HepG2 (cell line): ENCODE data around the gene HEXIM1. TPM values are rescaled to one million over a fixed set of nuclear protein-coding genes. Genes with fewer than 3 reads are reported as not detected.

Experiments
- ATAC-seq: fragments of 200-7000 bp; cut with Tn5 transposase; 3 replicates; pipeline ENCODE4 v1.9.1; 2020; ENCODE audit warnings: mild to moderate bottlenecking, moderate library complexity
- BruUV-seq: library from RNA; stranded (reverse); fragments of 400-500 nt; replicated peaks from 2 replicates; lab custom pipeline; 2021; lab: Mats Ljungman, UMichigan
- CTCF ChIA-PET: fragments of 300-600 bp; formaldehyde crosslinking; extraction: SDS; loops from one replicate; lab custom pipeline; 2021; ENCODE audit warnings: low total read pairs, inconsistent platforms, low intra/inter-chr PET ratio; lab: Yijun Ruan, JAX
- POLR2A ChIA-PET: fragments of 350-600 bp; sonication (Branson Sonifier 250); formaldehyde crosslinking; loops from one replicate; lab custom pipeline; 2020; ENCODE audit warnings: antibody characterized with exemption, inconsistent platforms; lab: Yijun Ruan, JAX
- DNase-seq: peaks from one replicate; pipeline ENCODE4 v3.0.0-alpha.2; 2015; ENCODE audit warnings: low spot score
- FAIRE-seq: peaks from 3 replicates; lab custom pipeline; 2011; peaks lifted over from hg19 to GRCh38; lab: Jason Lieb, UNC
- H2AFZ ChIP-seq: one replicate; pipeline ENCODE4 v1.6.1; 2011; ENCODE audit warnings: low read length, inconsistent platforms
- H3K27ac ChIP-seq: fragments of 300-600 bp; 3 replicates; pipeline ENCODE4 v1.8.0; 2011; ENCODE audit warnings: mixed run types, mild to moderate bottlenecking, mixed read lengths, low read length, inconsistent platforms; ENCODE audit not compliant: insufficient read depth; ENCODE audit errors: extremely low read length
- H3K27me3 ChIP-seq, 2 experiments: fragments of 200-600 bp in 1 of 2; 2 replicates in 1 of 2; 3 replicates in 1 of 2; pipeline versions ENCODE4 v1.6.0 to v1.8.0; 2011; ENCODE audit warnings: low read length in 2 of 2, mild to moderate bottlenecking in 2 of 2, moderate library complexity in 2 of 2, inconsistent platforms in 1 of 2; ENCODE audit not compliant: insufficient read depth in 2 of 2, control insufficient read depth in 1 of 2
- H3K36me3 ChIP-seq, 2 experiments: fragments of 200-600 bp in 1 of 2; replicated peaks in 1 of 2; 2 replicates in 1 of 2; 3 replicates in 1 of 2; pipeline versions ENCODE4 v1.5.1 to v1.8.0; 2011; ENCODE audit warnings: low read length in 2 of 2, inconsistent platforms in 1 of 2; ENCODE audit not compliant: insufficient read depth in 2 of 2, control insufficient read depth in 1 of 2
- H3K4me1 ChIP-seq: 2 replicates; pipeline ENCODE4 v1.5.1; 2012; ENCODE audit warnings: low read length, inconsistent platforms; ENCODE audit not compliant: insufficient read depth
- H3K4me2 ChIP-seq: 2 replicates; pipeline ENCODE4 v1.6.0; 2011; ENCODE audit warnings: low read depth, low read length, inconsistent platforms
- H3K4me3 ChIP-seq, 3 experiments: fragments of 200-600 bp in 1 of 3; sonication (generic), shearing (Covaris generic) in 1 of 3; replicated peaks in 1 of 3; 2 replicates each; pipeline ENCODE4 v1.5.1; 2011 to 2016; ENCODE audit warnings: low read length in 3 of 3, inconsistent platforms in 2 of 3, low read depth in 2 of 3, mild to moderate bottlenecking in 2 of 3, control low read depth in 1 of 3, mixed read lengths in 1 of 3; ENCODE audit not compliant: insufficient read depth in 1 of 3
- H3K79me2 ChIP-seq: one replicate; pipeline ENCODE4 v1.6.1; 2011; ENCODE audit warnings: low read length, inconsistent platforms; ENCODE audit not compliant: insufficient read depth
- H3K9ac ChIP-seq: 2 replicates; pipeline ENCODE4 v1.6.0; 2011; ENCODE audit warnings: mild to moderate bottlenecking, low read depth, low read length, inconsistent platforms; ENCODE audit not compliant: insufficient read depth
- H3K9me3 ChIP-seq: 2 replicates; pipeline ENCODE4 v1.5.1; 2012; ENCODE audit warnings: mild to moderate bottlenecking, low read length
- H4K20me1 ChIP-seq: 2 replicates; pipeline ENCODE4 v1.6.0; 2011; ENCODE audit warnings: inconsistent platforms, mild to moderate bottlenecking, low read length, moderate library complexity; ENCODE audit not compliant: insufficient read depth
- CTCF ChIP-seq: sonication (generic); formaldehyde crosslinking; IDR thresholded peaks from 2 replicates; pipeline ENCODE4 v1.5.0; 2020; ENCODE audit warnings: mild to moderate bottlenecking, missing genetic modification reagents, moderate library complexity
- ETV6 ChIP-seq: sonication (generic); formaldehyde crosslinking; conservative IDR thresholded peaks from 2 replicates; pipeline ENCODE4 v1.4.0; 2020; ENCODE audit warnings: missing genetic modification reagents
- FOXM1 ChIP-seq: sonication (generic); formaldehyde crosslinking; IDR thresholded peaks from 2 replicates; pipeline ENCODE4 v1.5.0; 2020; ENCODE audit warnings: missing genetic modification reagents
- KDM2A ChIP-seq: sonication (generic); formaldehyde crosslinking; IDR thresholded peaks from 2 replicates; pipeline ENCODE4 v1.4.0; 2020; ENCODE audit warnings: low read depth, missing genetic modification reagents, borderline replicate concordance
- LCORL ChIP-seq, 2 experiments: fragments of 450-650 bp in 1 of 2; sonication (generic) in 1 of 2; formaldehyde crosslinking in 1 of 2; IDR thresholded peaks; 2 replicates each; pipeline versions ENCODE4 v1.5.0 to v1.6.1; 2017 to 2020; ENCODE audit warnings: antibody characterized with exemption in 1 of 2, missing genetic modification reagents in 1 of 2
- RBM22 ChIP-seq: fragments of 200-400 bp; formaldehyde crosslinking; optimal IDR thresholded peaks from 2 replicates; pipeline ENCODE3; 2017; ENCODE audit warnings: mild to moderate bottlenecking, low read length, moderate library complexity
- TRIM24 ChIP-seq: sonication (generic); formaldehyde crosslinking; IDR thresholded peaks from 2 replicates; pipeline ENCODE4 v1.8.0; 2022; ENCODE audit warnings: mild to moderate bottlenecking, missing genetic modification reagents
- ZBTB40 ChIP-seq, 2 experiments: fragments of 450-650 bp in 1 of 2; sonication (generic) in 1 of 2; formaldehyde crosslinking in 1 of 2; IDR thresholded peaks; 2 replicates each; pipeline versions ENCODE4 v1.6.1 to v1.8.0; 2016 to 2022; ENCODE audit warnings: antibody characterized with exemption in 1 of 2, mild to moderate bottlenecking in 1 of 2, missing genetic modification reagents in 1 of 2
- ZNF619 ChIP-seq: sonication (generic); formaldehyde crosslinking; IDR thresholded peaks from 2 replicates; pipeline ENCODE4 v1.4.0; 2020; ENCODE audit warnings: mild to moderate bottlenecking, missing genetic modification reagents
- WGBS: methylation state at CpG from one replicate; pipeline ENCODE4 v1.1.6; 2017; ENCODE audit warnings: low lambda C conversion rate; 5-methylcytosine and 5-hydroxymethylcytosine counted together
- in situ Hi-C: cut with HindIII; loops from 2 replicates; pipeline ENCODE4 v1.10.0; 2017; ENCODE audit warnings: low pct_unique_long_range_greater_than_20kb; ENCODE audit not compliant: extremely low pct_ligation_motif_present
- intact Hi-C: fragments of 100-400 bp; cut with micrococcal nuclease; formaldehyde crosslinking; loops from one replicate; pipeline ENCODE4 v1.10.0; 2022; ENCODE audit not compliant: unreplicated experiment
- polyA plus RNA-seq, 8 experiments: library from polyadenylated mRNA; depleted of rRNA in 3 of 8; stranded (reverse) in 7 of 8; unstranded in 1 of 8; fragments of >200 nt; fragmentation: Illumina TruSeq in 4 of 8; extraction: Trizol in 4 of 8; gene quantifications; 2 replicates each; pipeline versions ENCODE4 v1.2.1 to v1.2.3, GENCODE V29; 2011 to 2016; ENCODE audit warnings: low read depth in 4 of 8, missing spikeins in 1 of 8, mixed read lengths in 1 of 8; ENCODE audit not compliant: insufficient read depth in 1 of 8
- total RNA-seq, 5 experiments: library from RNA; depleted of rRNA; stranded (reverse); fragments of >200 nt; fragmentation: Illumina TruSeq; extraction: Trizol; gene quantifications; 2 replicates each; pipeline ENCODE4 v1.2.3, GENCODE V29; 2016; ENCODE audit warnings: low read depth in 1 of 5
- TF ChIP-seq, protein P1 (sequence below): sonication (generic); formaldehyde crosslinking; IDR thresholded peaks from 2 replicates; pipeline ENCODE4 v1.5.0; 2020; ENCODE audit warnings: missing genetic modification reagents, mild to moderate bottlenecking, borderline replicate concordance

Gene HEXIM1
- total and polyA plus RNA-seq, 2 of the 13 experiments (the other 11 are each of a cell fraction or from before 2014, with no cell fraction given), result 10.5 to 16.6 TPM

GRCh38 chr17:45110676-45111611, 37.3 kb upstream of the HEXIM1 start:
- Histone ChIP-seq H3K27me3 (no peaks in the 10 kb centered on the region), H3K79me2 (no peaks in the 10 kb centered on the region), H3K4me1 (peaks cover 51% of the 10 kb centered on the region), H3K9ac (no peak overlapping the region), H3K36me3 (peaks cover 14 to 25% of the 10 kb centered on the region in 2 experiments), H3K27ac (no peak overlapping the region), H3K9me3 (no peaks in the 10 kb centered on the region), H2AFZ (no peak overlapping the region), H4K20me1 (no peaks in the 10 kb centered on the region), H3K4me3 (no peak overlapping the region), H3K4me2 (no peak overlapping the region)
- in situ Hi-C loops, result no loop called here
- FAIRE-seq, result no peak
- 89% methylated on average over 16 of the region's 16 CpGs for whole genome bisulfite sequencing
- DNase-seq, result no peak
- CTCF ChIA-PET, result no interaction called here
- intact Hi-C loops, result no loop called here
- BruUV-seq, result TSS peak; percentile 14
- POLR2A ChIA-PET, result interaction anchor here (0.9 kb wide), 1 partner anchor 24 kb away, joined by 3 read pairs; the partner anchor contains the start of gene ACBD4
- peak; percentile 30 for ATAC-seq
- TF ChIP-seq ZNF619 (CRISPR knock-in tag) (no peak), FOXM1 (no peak), TRIM24 (CRISPR knock-in tag) (no peak), RBM22 (peak; percentile 79), CTCF (CRISPR knock-in tag) (peak; percentile 14; the same call in 1 of the 2 replicates), ZBTB40 (IDR thresholded peaks at IDR 0.05) (no peak), ZBTB40 (CRISPR knock-in tag; IDR thresholded peaks at IDR 0.05) (0 out of 2 replicates have a peak, but pooled peaks have one; percentile 14), LCORL (IDR thresholded peaks at IDR 0.05) (no peak), LCORL (CRISPR knock-in tag; IDR thresholded peaks at IDR 0.05) (0 out of 2 replicates have a peak, but pooled peaks have one; percentile 30), KDM2A (CRISPR knock-in tag) (peak; percentile 55; the same call in 1 of the 2 replicates), ETV6 (CRISPR knock-in tag) (no peak)
- TF ChIP-seq, protein P1, sequence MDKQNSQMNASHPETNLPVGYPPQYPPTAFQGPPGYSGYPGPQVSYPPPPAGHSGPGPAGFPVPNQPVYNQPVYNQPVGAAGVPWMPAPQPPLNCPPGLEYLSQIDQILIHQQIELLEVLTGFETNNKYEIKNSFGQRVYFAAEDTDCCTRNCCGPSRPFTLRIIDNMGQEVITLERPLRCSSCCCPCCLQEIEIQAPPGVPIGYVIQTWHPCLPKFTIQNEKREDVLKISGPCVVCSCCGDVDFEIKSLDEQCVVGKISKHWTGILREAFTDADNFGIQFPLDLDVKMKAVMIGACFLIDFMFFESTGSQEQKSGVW (CRISPR knock-in tag), result no peak
